Measurements from ENCODE around the gene AUTS2. TPM values are rescaled to one million over a fixed set of nuclear protein-coding genes. Genes with fewer than 3 reads are reported as not detected.

The AUTS2 gene
- polyA plus RNA-seq, 1 donor from 2014 or later, result 97.3 TPM

GRCh38 chr7:70230761-70231160 lies 632.5 kb downstream of the AUTS2 start:
- no peaks in the 10 kb centered on the region for H3K9me2 ChIP-seq (ENCODE audit: insufficient read depth, low read length)
- no peak overlapping the region for H2AFZ ChIP-seq (ENCODE audit: low read depth, low read length)
- no peaks in the 10 kb centered on the region for H3K27me3 ChIP-seq (ENCODE audit: insufficient read depth, low read depth, low read length)
- no peaks in the 10 kb centered on the region for H3K36me3 ChIP-seq (ENCODE audit: insufficient read depth, low read length)
- H3K4me3 ChIP-seq (ENCODE audit: low read length), result no peak overlapping the region
- no peaks in the 10 kb centered on the region for H3K9me3 ChIP-seq (ENCODE audit: low read length)
- no peaks in the 10 kb centered on the region for H3F3A ChIP-seq (ENCODE audit: insufficient read depth, low read length, poor library complexity, severe bottlenecking)
- no peaks in the 10 kb centered on the region for H4K20me1 ChIP-seq (ENCODE audit: insufficient read depth)
- H3K4me2 ChIP-seq (ENCODE audit: low read length), result no peak overlapping the region
- no peak overlapping the region for H3K27ac ChIP-seq (ENCODE audit: low read length)
- TF ChIP-seq, protein P1, sequence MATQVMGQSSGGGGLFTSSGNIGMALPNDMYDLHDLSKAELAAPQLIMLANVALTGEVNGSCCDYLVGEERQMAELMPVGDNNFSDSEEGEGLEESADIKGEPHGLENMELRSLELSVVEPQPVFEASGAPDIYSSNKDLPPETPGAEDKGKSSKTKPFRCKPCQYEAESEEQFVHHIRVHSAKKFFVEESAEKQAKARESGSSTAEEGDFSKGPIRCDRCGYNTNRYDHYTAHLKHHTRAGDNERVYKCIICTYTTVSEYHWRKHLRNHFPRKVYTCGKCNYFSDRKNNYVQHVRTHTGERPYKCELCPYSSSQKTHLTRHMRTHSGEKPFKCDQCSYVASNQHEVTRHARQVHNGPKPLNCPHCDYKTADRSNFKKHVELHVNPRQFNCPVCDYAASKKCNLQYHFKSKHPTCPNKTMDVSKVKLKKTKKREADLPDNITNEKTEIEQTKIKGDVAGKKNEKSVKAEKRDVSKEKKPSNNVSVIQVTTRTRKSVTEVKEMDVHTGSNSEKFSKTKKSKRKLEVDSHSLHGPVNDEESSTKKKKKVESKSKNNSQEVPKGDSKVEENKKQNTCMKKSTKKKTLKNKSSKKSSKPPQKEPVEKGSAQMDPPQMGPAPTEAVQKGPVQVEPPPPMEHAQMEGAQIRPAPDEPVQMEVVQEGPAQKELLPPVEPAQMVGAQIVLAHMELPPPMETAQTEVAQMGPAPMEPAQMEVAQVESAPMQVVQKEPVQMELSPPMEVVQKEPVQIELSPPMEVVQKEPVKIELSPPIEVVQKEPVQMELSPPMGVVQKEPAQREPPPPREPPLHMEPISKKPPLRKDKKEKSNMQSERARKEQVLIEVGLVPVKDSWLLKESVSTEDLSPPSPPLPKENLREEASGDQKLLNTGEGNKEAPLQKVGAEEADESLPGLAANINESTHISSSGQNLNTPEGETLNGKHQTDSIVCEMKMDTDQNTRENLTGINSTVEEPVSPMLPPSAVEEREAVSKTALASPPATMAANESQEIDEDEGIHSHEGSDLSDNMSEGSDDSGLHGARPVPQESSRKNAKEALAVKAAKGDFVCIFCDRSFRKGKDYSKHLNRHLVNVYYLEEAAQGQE (IDR thresholded peaks at IDR 0.05; ENCODE audit: borderline replicate concordance), result no peak
- no peak for TF ChIP-seq SMC3 (conservative IDR thresholded peaks at IDR 0.05; ENCODE audit: poor library complexity)
- no peak for TF ChIP-seq EP300 (conservative IDR thresholded peaks at IDR 0.05; ENCODE audit: poor library complexity, severe bottlenecking)
- no peak for TF ChIP-seq TAF1 (IDR thresholded peaks at IDR 0.05; ENCODE audit: low read depth)
- TF ChIP-seq, protein P2, sequence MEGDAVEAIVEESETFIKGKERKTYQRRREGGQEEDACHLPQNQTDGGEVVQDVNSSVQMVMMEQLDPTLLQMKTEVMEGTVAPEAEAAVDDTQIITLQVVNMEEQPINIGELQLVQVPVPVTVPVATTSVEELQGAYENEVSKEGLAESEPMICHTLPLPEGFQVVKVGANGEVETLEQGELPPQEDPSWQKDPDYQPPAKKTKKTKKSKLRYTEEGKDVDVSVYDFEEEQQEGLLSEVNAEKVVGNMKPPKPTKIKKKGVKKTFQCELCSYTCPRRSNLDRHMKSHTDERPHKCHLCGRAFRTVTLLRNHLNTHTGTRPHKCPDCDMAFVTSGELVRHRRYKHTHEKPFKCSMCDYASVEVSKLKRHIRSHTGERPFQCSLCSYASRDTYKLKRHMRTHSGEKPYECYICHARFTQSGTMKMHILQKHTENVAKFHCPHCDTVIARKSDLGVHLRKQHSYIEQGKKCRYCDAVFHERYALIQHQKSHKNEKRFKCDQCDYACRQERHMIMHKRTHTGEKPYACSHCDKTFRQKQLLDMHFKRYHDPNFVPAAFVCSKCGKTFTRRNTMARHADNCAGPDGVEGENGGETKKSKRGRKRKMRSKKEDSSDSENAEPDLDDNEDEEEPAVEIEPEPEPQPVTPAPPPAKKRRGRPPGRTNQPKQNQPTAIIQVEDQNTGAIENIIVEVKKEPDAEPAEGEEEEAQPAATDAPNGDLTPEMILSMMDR (IDR thresholded peaks at IDR 0.05; ENCODE audit: poor library complexity, severe bottlenecking), result no peak
- TF ChIP-seq POLR2AphosphoS5 (IDR thresholded peaks at IDR 0.05), result no peak
- no peak for TF ChIP-seq MXI1 (conservative IDR thresholded peaks at IDR 0.05; ENCODE audit: poor library complexity, severe bottlenecking)
- H3K79me2 ChIP-seq (replicated peaks; ENCODE audit: insufficient read depth, low read length), result no peaks in the 10 kb centered on the region
- H3K9ac ChIP-seq (ENCODE audit: low read length), result no peak overlapping the region

GRCh38 chr7:70233776-70234175 lies 635.5 kb downstream of the AUTS2 start:
- no peaks in the 10 kb centered on the region for H4K20me1 ChIP-seq (ENCODE audit: insufficient read depth)
- no peak overlapping the region for H3K27ac ChIP-seq (ENCODE audit: low read length)
- H3K36me3 ChIP-seq (ENCODE audit: insufficient read depth, low read length), result no peaks in the 10 kb centered on the region
- H3K9me2 ChIP-seq (ENCODE audit: insufficient read depth, low read length), result no peaks in the 10 kb centered on the region
- H3K79me2 ChIP-seq (replicated peaks; ENCODE audit: insufficient read depth, low read length), result no peaks in the 10 kb centered on the region
- H3K4me2 ChIP-seq (ENCODE audit: low read length), result no peak overlapping the region
- H3K4me3 ChIP-seq (ENCODE audit: low read length), result no peak overlapping the region
- H3K27me3 ChIP-seq (ENCODE audit: insufficient read depth, low read depth, low read length), result no peaks in the 10 kb centered on the region
- no peaks in the 10 kb centered on the region for H3F3A ChIP-seq (ENCODE audit: insufficient read depth, low read length, poor library complexity, severe bottlenecking)
- H3K9ac ChIP-seq (ENCODE audit: low read length), result no peak overlapping the region
- H2AFZ ChIP-seq (ENCODE audit: low read depth, low read length), result no peak overlapping the region
- no peaks in the 10 kb centered on the region for H3K9me3 ChIP-seq (ENCODE audit: low read length)
- TF ChIP-seq, protein P2 (IDR thresholded peaks at IDR 0.05; ENCODE audit: poor library complexity, severe bottlenecking), result no peak
- TF ChIP-seq EP300 (conservative IDR thresholded peaks at IDR 0.05; ENCODE audit: poor library complexity, severe bottlenecking) (no peak), RAD21 (conservative IDR thresholded peaks at IDR 0.05) (no peak)
